Esophagus squamous epithelium (tissue), 4 donors: ENCODE data around the gene NR2F1-AS1.

Source experiments
- POLR2A ChIP-seq, 4 donors: fragments of 450-650 bp; IDR thresholded peaks; one replicate each; pipeline ENCODE4 v1.6.1; 2017; ENCODE audit warnings: antibody characterized with exemption in 4 of 4, mild to moderate bottlenecking in 4 of 4, moderate library complexity in 3 of 4
- TF ChIP-seq, protein P1 (sequence below), 6 experiments: fragments of 450-650 bp in 4 of 6; fragments of 200-600 bp in 2 of 6; sonication (generic) in 2 of 6; IDR thresholded peaks; one replicate each; pipeline ENCODE4 v1.5.1; 2016 to 2019; ENCODE audit warnings: antibody characterized with exemption in 6 of 6, mild to moderate bottlenecking in 4 of 6, moderate library complexity in 4 of 6

DNA sequence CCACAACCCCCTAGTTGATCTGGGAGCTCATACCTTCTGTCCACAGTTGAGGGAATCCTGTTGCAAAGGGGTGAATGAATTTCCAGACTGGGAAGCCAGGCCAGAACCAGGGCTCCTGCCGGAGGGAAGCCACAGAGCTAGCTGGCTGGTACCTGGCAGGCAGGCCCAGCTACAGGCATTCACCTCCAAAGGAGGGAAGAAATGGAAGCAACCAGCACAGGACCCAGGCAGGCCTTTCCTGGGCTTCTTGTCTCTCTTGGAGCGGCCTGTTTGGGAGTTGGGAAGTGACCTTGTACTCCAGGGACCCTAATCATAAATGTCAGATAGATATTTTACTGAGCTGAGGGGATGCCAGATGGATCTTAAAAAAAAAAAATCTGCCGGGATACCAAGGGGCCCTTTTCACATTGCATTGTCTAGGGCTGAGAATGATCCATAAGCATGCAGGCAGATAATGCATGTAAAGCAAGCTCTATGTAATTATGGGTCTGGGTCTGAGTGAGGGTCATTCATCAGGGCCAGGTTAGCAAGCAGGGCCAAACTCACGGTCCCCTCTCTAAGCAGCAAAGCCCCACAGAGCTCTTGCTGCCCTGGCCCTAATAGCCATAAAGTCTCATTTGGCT is 10.4 kb upstream of the NR2F1-AS1 start:
- TF ChIP-seq POLR2A (IDR thresholded peaks at IDR 0.05), result no peak
- TF ChIP-seq, protein P1, sequence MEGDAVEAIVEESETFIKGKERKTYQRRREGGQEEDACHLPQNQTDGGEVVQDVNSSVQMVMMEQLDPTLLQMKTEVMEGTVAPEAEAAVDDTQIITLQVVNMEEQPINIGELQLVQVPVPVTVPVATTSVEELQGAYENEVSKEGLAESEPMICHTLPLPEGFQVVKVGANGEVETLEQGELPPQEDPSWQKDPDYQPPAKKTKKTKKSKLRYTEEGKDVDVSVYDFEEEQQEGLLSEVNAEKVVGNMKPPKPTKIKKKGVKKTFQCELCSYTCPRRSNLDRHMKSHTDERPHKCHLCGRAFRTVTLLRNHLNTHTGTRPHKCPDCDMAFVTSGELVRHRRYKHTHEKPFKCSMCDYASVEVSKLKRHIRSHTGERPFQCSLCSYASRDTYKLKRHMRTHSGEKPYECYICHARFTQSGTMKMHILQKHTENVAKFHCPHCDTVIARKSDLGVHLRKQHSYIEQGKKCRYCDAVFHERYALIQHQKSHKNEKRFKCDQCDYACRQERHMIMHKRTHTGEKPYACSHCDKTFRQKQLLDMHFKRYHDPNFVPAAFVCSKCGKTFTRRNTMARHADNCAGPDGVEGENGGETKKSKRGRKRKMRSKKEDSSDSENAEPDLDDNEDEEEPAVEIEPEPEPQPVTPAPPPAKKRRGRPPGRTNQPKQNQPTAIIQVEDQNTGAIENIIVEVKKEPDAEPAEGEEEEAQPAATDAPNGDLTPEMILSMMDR (IDR thresholded peaks at IDR 0.05), result no peak
